ENCODE results near the gene CLIC5.

DNA sequence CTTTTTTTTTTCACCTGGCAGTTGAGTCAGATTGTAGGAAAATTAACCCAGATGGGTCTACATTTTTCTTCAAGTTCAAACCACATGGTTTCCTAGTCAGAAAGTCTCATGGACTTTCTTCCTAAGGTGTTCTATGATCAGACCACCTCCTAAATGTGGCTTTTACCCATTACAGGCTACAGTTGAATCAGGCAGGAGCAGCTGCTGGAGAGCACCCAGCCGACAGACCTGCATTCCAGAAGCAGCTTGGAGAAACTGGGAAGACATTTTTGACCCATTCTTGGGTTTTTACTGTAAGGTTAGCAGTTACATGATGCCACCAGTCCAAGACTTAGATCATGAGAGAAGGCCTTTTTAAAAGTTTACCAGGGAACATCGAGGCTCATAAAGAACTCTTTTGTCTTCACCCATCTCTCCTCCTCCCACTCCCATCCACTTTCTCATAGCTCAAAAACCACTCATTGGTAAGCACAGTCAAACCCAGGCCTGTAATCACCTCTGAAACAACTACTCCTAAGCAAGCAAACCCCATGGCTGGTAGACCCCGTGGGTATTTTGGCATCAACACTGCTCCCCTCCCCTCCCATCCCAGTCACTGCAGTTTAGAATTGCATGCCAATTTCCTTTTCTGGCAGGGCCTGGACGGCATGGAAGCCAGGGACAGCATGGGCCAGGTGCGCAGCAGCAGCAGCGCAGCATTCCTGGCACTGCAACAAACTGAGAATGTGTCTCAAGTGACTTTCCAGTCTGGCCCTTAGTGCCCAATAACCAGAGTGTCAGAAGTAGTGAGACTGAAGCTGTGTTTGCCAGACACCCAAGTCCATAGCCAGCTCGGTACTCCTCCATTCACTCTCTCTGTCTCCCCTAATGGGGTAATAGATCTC is 113.7 kb downstream of the CLIC5 start:
- TF ChIP-seq CTCF (IDR thresholded peaks at IDR 0.05) (no peak), POLR2A (IDR thresholded peaks at IDR 0.05) (no peak)

Data from testis (tissue), 2 donors.